ENCODE data around the gene TSHZ2.

DNA sequence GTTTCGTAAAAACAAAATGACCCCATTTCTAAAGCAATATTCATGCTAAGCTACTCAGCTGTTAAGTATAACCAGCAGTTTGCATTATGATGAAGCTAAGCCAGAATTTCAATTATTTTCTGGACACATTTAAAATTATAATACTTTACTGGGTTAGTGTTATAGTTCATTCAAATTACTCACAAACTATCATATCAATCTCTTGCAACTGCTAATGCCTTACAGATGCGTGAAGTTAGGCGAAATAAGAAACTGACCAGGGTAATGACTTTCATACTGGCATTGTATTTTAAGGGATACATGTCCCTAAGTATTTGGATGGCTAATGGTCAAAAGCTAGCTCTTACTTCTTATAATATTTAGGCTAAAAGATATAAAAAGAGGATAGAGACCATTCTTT is 249.6 kb downstream of the TSHZ2 start:
- TF ChIP-seq FOS (IDR thresholded peaks at IDR 0.05; ENCODE audit: low read depth, low read length) (no peak), MAFK (IDR thresholded peaks at IDR 0.05; ENCODE audit: low read depth, low read length) (no peak)
- TF ChIP-seq, protein P1, sequence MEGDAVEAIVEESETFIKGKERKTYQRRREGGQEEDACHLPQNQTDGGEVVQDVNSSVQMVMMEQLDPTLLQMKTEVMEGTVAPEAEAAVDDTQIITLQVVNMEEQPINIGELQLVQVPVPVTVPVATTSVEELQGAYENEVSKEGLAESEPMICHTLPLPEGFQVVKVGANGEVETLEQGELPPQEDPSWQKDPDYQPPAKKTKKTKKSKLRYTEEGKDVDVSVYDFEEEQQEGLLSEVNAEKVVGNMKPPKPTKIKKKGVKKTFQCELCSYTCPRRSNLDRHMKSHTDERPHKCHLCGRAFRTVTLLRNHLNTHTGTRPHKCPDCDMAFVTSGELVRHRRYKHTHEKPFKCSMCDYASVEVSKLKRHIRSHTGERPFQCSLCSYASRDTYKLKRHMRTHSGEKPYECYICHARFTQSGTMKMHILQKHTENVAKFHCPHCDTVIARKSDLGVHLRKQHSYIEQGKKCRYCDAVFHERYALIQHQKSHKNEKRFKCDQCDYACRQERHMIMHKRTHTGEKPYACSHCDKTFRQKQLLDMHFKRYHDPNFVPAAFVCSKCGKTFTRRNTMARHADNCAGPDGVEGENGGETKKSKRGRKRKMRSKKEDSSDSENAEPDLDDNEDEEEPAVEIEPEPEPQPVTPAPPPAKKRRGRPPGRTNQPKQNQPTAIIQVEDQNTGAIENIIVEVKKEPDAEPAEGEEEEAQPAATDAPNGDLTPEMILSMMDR (conservative IDR thresholded peaks at IDR 0.05; ENCODE audit: low read depth, low read length), result no peak

Data from IMR-90 (cell line).